Endodermal cell (in vitro differentiated cells): Measurements from ENCODE around the gene RBPJL. TPM values are rescaled to one million over a fixed set of nuclear protein-coding genes. Genes with fewer than 3 reads are reported as not detected.

Experiments used
- DNase-seq: peaks from one replicate; pipeline ENCODE4 v3.0.0-alpha.2; 2017
- H3K27ac ChIP-seq: 2 replicates; pipeline ENCODE4 v1.5.1; 2013; ENCODE audit warnings: mild to moderate bottlenecking, low read depth, low read length, moderate library complexity
- H3K27me3 ChIP-seq: 2 replicates; pipeline ENCODE4 v1.6.1; 2013; ENCODE audit warnings: mild to moderate bottlenecking, low read length, moderate library complexity; ENCODE audit not compliant: insufficient read depth, control insufficient read depth, poor library complexity, severe bottlenecking
- H3K36me3 ChIP-seq: 2 replicates; pipeline ENCODE4 v1.7.0; 2013; ENCODE audit warnings: mild to moderate bottlenecking, low read length, moderate library complexity; ENCODE audit not compliant: control insufficient read depth, insufficient read depth
- H3K4me1 ChIP-seq: one replicate; pipeline ENCODE4 v1.7.0; 2013; ENCODE audit warnings: low read length; ENCODE audit not compliant: control insufficient read depth, insufficient read depth
- H3K4me3 ChIP-seq: 2 replicates; pipeline ENCODE4 v1.5.1; 2013; ENCODE audit warnings: mild to moderate bottlenecking, low read length, moderate library complexity
- H3K9ac ChIP-seq: 2 replicates; pipeline ENCODE4 v1.6.1; 2013; ENCODE audit warnings: mild to moderate bottlenecking, low read length, moderate library complexity; ENCODE audit not compliant: poor library complexity, severe bottlenecking; ENCODE audit errors: extremely low read depth
- H3K9me3 ChIP-seq: 2 replicates; pipeline ENCODE4 v1.6.1; 2013; ENCODE audit warnings: mild to moderate bottlenecking, low read length, moderate library complexity; ENCODE audit not compliant: control insufficient read depth
- H3K27ac Mint-ChIP-seq: 2 replicates; pipeline ENCODE4 v1.8.0; 2020; ENCODE audit warnings: mixed read lengths
- H3K27me3 Mint-ChIP-seq: 2 replicates; pipeline ENCODE4 v1.8.0; 2021; ENCODE audit warnings: mild to moderate bottlenecking, mixed read lengths; ENCODE audit not compliant: insufficient read depth
- H3K36me3 Mint-ChIP-seq: 2 replicates; pipeline ENCODE4 v1.8.0; 2020; ENCODE audit warnings: low read depth, mixed read lengths
- H3K4me1 Mint-ChIP-seq: 2 replicates; pipeline ENCODE4 v1.8.0; 2020; ENCODE audit warnings: mixed read lengths
- H3K4me3 Mint-ChIP-seq: 2 replicates; pipeline ENCODE4 v1.8.0; 2020; ENCODE audit warnings: mild to moderate bottlenecking, moderate library complexity, mixed read lengths
- H3K9me3 Mint-ChIP-seq: 2 replicates; pipeline ENCODE4 v1.8.0; 2020; ENCODE audit warnings: mild to moderate bottlenecking, mixed read lengths
- WGBS, 2 experiments: methylation state at CpG; one replicate each; pipeline versions ENCODE4 v1.1.5 to v1.1.7; 2013; ENCODE audit warnings: missing lambda C conversion rate in 2 of 2, mixed read lengths in 1 of 2; ENCODE audit not compliant: insufficient coverage in 1 of 2, insufficient read length in 1 of 2; 5-methylcytosine and 5-hydroxymethylcytosine counted together
- total RNA-seq, 2 donors: library from RNA; stranded (reverse); fragmentation: NEBNext Ultra II Directional in 1 of 2; extraction: Animal tissue kit (Norgen Biotek cat#: 25700) in 1 of 2; gene quantifications; 2 replicates in 1 of 2; 3 replicates in 1 of 2; pipeline ENCODE4 v1.2.1, GENCODE V29; 2021
- TF ChIP-seq, protein P1 (sequence below): fragments of 200-600 bp; sonication (generic); conservative IDR thresholded peaks from 2 replicates; pipeline ENCODE4 v1.5.0; 2021; ENCODE audit warnings: antibody characterized with exemption, mild to moderate bottlenecking

The RBPJL gene
- total RNA-seq, 2 donors from 2014 or later, result not detected

DNA sequence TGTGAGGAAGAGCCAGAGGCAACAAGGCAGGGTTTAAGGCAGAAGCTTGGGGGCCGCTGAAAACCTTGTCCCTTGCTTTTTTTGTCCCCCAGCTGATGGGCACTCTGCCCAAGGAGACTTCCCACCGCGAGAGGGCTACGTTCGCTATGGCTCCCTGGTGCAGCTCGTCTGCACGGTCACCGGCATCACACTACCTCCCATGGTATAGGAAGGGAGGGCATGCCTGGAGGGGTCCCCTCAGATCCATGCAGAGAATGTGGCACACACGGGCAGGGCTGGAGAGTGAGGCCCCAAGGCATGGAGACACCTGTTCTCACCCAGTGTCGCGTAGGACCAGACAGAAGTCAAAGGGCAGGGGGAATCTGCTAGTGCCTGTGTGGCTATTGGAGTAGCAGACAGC, 7.3 kb downstream of the RBPJL start:
- Mint-ChIP-seq H3K27ac (no peak overlapping the region), H3K36me3 (no peaks in the 10 kb centered on the region), H3K27me3 (peaks cover 35% of the 10 kb centered on the region), H3K4me3 (no peak overlapping the region), H3K9me3 (no peaks in the 10 kb centered on the region), H3K4me1 (no peaks in the 10 kb centered on the region)
- H3K4me1 ChIP-seq, result no peaks in the 10 kb centered on the region
- no peak overlapping the region for H3K9ac ChIP-seq
- DNase-seq, result no peak
- H3K4me3 ChIP-seq, result no peak overlapping the region
- no peaks in the 10 kb centered on the region for H3K36me3 ChIP-seq
- TF ChIP-seq, protein P1, sequence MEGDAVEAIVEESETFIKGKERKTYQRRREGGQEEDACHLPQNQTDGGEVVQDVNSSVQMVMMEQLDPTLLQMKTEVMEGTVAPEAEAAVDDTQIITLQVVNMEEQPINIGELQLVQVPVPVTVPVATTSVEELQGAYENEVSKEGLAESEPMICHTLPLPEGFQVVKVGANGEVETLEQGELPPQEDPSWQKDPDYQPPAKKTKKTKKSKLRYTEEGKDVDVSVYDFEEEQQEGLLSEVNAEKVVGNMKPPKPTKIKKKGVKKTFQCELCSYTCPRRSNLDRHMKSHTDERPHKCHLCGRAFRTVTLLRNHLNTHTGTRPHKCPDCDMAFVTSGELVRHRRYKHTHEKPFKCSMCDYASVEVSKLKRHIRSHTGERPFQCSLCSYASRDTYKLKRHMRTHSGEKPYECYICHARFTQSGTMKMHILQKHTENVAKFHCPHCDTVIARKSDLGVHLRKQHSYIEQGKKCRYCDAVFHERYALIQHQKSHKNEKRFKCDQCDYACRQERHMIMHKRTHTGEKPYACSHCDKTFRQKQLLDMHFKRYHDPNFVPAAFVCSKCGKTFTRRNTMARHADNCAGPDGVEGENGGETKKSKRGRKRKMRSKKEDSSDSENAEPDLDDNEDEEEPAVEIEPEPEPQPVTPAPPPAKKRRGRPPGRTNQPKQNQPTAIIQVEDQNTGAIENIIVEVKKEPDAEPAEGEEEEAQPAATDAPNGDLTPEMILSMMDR, result no peak
- H3K27ac ChIP-seq, result no peak overlapping the region
- WGBS, 2 experiments, result 88 to 89% methylated on average over 4 to 11 of the region's 11 CpGs
- H3K9me3 ChIP-seq, result no peaks in the 10 kb centered on the region
- no peaks in the 10 kb centered on the region for H3K27me3 ChIP-seq

DNA sequence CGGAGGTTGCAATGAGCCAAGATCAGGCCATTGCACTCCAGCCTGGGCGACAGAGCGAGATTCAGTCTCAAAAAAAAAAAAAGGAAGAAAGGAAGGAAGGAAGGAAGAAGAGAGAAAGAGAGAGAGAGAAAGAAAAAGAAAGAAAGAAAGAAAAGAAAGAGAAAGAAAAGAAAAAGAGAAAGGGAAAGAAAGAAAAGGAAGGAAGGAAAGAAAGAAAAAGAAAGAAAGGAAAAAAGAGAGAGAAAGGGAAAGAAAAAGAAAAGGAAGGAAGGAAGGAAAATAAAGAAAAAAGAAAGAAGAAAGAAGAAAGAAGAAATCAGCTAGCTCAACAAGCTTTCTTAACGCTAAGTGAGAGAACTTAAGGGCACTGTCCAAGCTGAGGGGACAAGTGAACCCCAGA, 9.0 kb downstream of the RBPJL start:
- Mint-ChIP-seq H3K4me1 (no peaks in the 10 kb centered on the region), H3K36me3 (no peaks in the 10 kb centered on the region), H3K27ac (no peak overlapping the region), H3K9me3 (no peaks in the 10 kb centered on the region), H3K4me3 (no peak overlapping the region), H3K27me3 (peaks cover 24% of the 10 kb centered on the region)
- Histone ChIP-seq H3K4me1 (no peaks in the 10 kb centered on the region), H3K27me3 (no peaks in the 10 kb centered on the region), H3K9ac (no peak overlapping the region), H3K4me3 (no peak overlapping the region), H3K27ac (no peak overlapping the region), H3K36me3 (no peaks in the 10 kb centered on the region), H3K9me3 (no peaks in the 10 kb centered on the region)
- no peak for DNase-seq
- 95% methylated on average over 4 of the region's 4 CpGs for WGBS, 2 experiments
- TF ChIP-seq, protein P1, result no peak

DNA sequence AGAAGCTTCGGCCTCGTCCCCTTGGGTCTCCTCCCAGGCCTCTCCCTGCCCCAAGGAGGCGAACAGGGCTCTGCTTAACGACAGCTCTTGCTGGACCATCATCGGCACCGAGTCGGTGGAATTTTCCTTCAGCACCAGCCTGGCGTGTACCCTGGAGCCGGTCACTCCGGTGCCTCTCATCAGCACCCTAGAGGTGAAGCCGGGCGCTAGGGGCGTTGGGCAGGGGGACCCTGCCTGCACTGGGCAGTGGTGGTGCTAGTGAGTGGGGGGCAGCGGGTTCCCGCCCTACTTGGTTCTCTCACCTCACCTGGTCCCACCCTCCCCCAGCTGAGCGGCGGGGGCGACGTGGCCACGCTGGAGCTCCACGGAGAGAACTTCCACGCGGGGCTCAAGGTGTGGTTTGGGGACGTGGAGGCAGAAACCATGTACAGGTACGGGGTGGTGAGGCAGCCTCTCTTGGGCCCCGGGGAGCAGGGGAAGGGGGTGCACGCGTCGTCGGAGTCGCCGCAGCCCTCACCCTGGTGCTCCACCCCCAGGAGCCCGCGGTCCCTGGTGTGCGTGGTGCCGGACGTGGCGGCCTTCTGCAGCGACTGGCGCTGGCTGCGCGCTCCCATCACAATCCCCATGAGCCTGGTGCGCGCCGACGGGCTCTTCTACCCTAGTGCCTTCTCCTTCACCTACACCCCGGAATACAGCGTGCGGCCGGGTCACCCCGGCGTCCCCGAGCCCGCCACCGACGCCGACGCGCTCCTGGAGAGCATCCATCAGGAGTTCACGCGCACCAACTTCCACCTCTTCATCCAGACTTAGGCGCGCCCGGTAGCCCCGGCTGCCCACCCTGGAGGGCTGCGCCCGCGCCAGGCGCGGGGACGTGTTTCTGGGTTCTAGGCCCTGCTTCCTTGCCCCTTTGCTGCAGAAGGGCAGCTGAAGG, 9.8 kb downstream of the RBPJL start:
- Mint-ChIP-seq H3K9me3 (no peaks in the 10 kb centered on the region), H3K4me1 (no peaks in the 10 kb centered on the region)
- 96 to 97% methylated on average over 35 to 69 of the region's 71 CpGs for WGBS, 2 experiments

More for the DNA sequence above, 9.8 kb downstream of the RBPJL start:
- H3K4me3 ChIP-seq, result no peak overlapping the region
- no peaks in the 10 kb centered on the region for H3K9me3 ChIP-seq
- Mint-ChIP-seq H3K27ac (no peak overlapping the region), H3K27me3 (peaks cover 16% of the 10 kb centered on the region), H3K4me3 (no peak overlapping the region), H3K36me3 (no peaks in the 10 kb centered on the region)
- TF ChIP-seq, protein P1, result no peak
- H3K4me1 ChIP-seq, result no peaks in the 10 kb centered on the region
- no peaks in the 10 kb centered on the region for H3K36me3 ChIP-seq
- no peak for DNase-seq
- no peaks in the 10 kb centered on the region for H3K27me3 ChIP-seq
- no peak overlapping the region for H3K27ac ChIP-seq
- no peak overlapping the region for H3K9ac ChIP-seq
